Mesenchymal stem cell (in vitro differentiated cells and primary cell): ENCODE measurements around the gene TNNI2. TPM values are rescaled to one million over a fixed set of nuclear protein-coding genes. Genes with fewer than 3 reads are reported as not detected.

Experiments
- DNase-seq: peaks from one replicate; pipeline ENCODE4 v3.0.0-alpha.2; 2013
- H2AFZ ChIP-seq: one replicate; pipeline ENCODE4 v1.6.1; 2013; ENCODE audit warnings: low read depth, mild to moderate bottlenecking, control low read depth, inconsistent platforms, low read length, moderate library complexity
- H2AK5ac ChIP-seq: 2 replicates; pipeline ENCODE4 v1.6.1; 2013; ENCODE audit warnings: low read length, moderate library complexity, mild to moderate bottlenecking, inconsistent platforms; ENCODE audit not compliant: severe bottlenecking
- H2BK120ac ChIP-seq: one replicate; pipeline ENCODE4 v1.6.1; 2013; ENCODE audit warnings: low read depth, mild to moderate bottlenecking, inconsistent platforms, low read length, moderate library complexity
- H2BK12ac ChIP-seq, 2 experiments: one replicate each; pipeline ENCODE4 v1.6.1; 2013; ENCODE audit warnings: inconsistent platforms in 2 of 2, low read length in 2 of 2, mild to moderate bottlenecking in 2 of 2, moderate library complexity in 2 of 2, control low read depth in 1 of 2
- H2BK15ac ChIP-seq: one replicate; pipeline ENCODE4 v1.6.1; 2013; ENCODE audit warnings: mild to moderate bottlenecking, low read depth, inconsistent platforms; ENCODE audit not compliant: poor library complexity, severe bottlenecking
- H2BK5ac ChIP-seq: 2 replicates; pipeline ENCODE4 v1.6.1; 2013; ENCODE audit warnings: low read depth, mild to moderate bottlenecking, low read length, control low read depth, inconsistent platforms; ENCODE audit not compliant: poor library complexity, severe bottlenecking
- H3K14ac ChIP-seq, 2 experiments: one replicate each; pipeline ENCODE4 v1.6.1; 2013; ENCODE audit warnings: inconsistent platforms in 2 of 2, low read length in 2 of 2, control low read depth in 1 of 2, mild to moderate bottlenecking in 1 of 2, moderate library complexity in 1 of 2
- H3K18ac ChIP-seq, 2 experiments: one replicate each; pipeline ENCODE4 v1.6.1; 2013; ENCODE audit warnings: inconsistent platforms in 2 of 2, low read length in 2 of 2, control low read depth in 1 of 2, low read depth in 1 of 2, mild to moderate bottlenecking in 1 of 2
- H3K23ac ChIP-seq, 2 experiments: one replicate each; pipeline ENCODE4 v1.6.1; 2013; ENCODE audit warnings: inconsistent platforms in 2 of 2, low read length in 2 of 2, mild to moderate bottlenecking in 2 of 2, moderate library complexity in 2 of 2, control low read depth in 1 of 2
- H3K27ac ChIP-seq: 2 replicates; pipeline ENCODE4 v1.5.1; 2013; ENCODE audit warnings: mild to moderate bottlenecking, moderate library complexity, low read length, control low read depth, inconsistent platforms; ENCODE audit not compliant: poor library complexity, severe bottlenecking
- H3K27me3 ChIP-seq, 2 experiments: 2 replicates each; pipeline versions ENCODE4 v1.6.1 to v1.7.0; 2013; ENCODE audit warnings: low read length in 2 of 2, mild to moderate bottlenecking in 2 of 2, moderate library complexity in 2 of 2, control low read depth in 1 of 2, inconsistent platforms in 1 of 2; ENCODE audit not compliant: control insufficient read depth in 1 of 2, insufficient read depth in 1 of 2
- H3K36me3 ChIP-seq, 2 experiments: 2 replicates each; pipeline versions ENCODE4 v1.6.1 to v1.7.0; 2013; ENCODE audit warnings: low read length in 2 of 2, control low read depth in 1 of 2, inconsistent platforms in 1 of 2, low read depth in 1 of 2, mild to moderate bottlenecking in 1 of 2; ENCODE audit not compliant: insufficient read depth in 2 of 2, control insufficient read depth in 1 of 2
- H3K4ac ChIP-seq, 2 experiments: one replicate each; pipeline ENCODE4 v1.6.1; 2013; ENCODE audit warnings: inconsistent platforms in 2 of 2, low read length in 2 of 2, mild to moderate bottlenecking in 2 of 2, moderate library complexity in 2 of 2, control low read depth in 1 of 2, low read depth in 1 of 2
- H3K4me1 ChIP-seq: 2 replicates; pipeline ENCODE4 v1.6.1; 2013; ENCODE audit warnings: low read depth, low read length, control low read depth; ENCODE audit not compliant: control insufficient read depth, insufficient read depth
- H3K4me2 ChIP-seq: 2 replicates; pipeline ENCODE4 v1.6.1; 2013; ENCODE audit warnings: low read length, mild to moderate bottlenecking, inconsistent platforms; ENCODE audit not compliant: poor library complexity, severe bottlenecking
- H3K4me3 ChIP-seq, 2 experiments: 2 replicates each; pipeline versions ENCODE4 v1.5.1 to v1.7.0; 2013; ENCODE audit warnings: low read length in 2 of 2, mild to moderate bottlenecking in 2 of 2, control low read depth in 1 of 2, low read depth in 1 of 2; ENCODE audit not compliant: insufficient read depth in 1 of 2
- H3K79me1 ChIP-seq: replicated peaks from 2 replicates; pipeline ENCODE4 v1.6.1; 2013; ENCODE audit warnings: mild to moderate bottlenecking, control low read depth, low read length, inconsistent platforms; ENCODE audit not compliant: poor library complexity, severe bottlenecking
- H3K9ac ChIP-seq: 2 replicates; pipeline ENCODE4 v1.7.0; 2013; ENCODE audit warnings: mild to moderate bottlenecking, low read length, moderate library complexity
- H3K9me3 ChIP-seq: 2 replicates; pipeline ENCODE4 v1.7.0; 2013; ENCODE audit warnings: mild to moderate bottlenecking, low read length; ENCODE audit not compliant: control insufficient read depth
- H4K8ac ChIP-seq: one replicate; pipeline ENCODE4 v1.6.1; 2013; ENCODE audit warnings: inconsistent platforms, mild to moderate bottlenecking, low read length, moderate library complexity
- H4K91ac ChIP-seq: one replicate; pipeline ENCODE4 v1.6.1; 2013; ENCODE audit warnings: mild to moderate bottlenecking, low read length, inconsistent platforms
- WGBS: methylation state at CpG from one replicate; pipeline ENCODE4 v1.1.7; 2013; ENCODE audit warnings: mixed read lengths; 5-methylcytosine and 5-hydroxymethylcytosine counted together
- small RNA-seq: library from polyadenylated mRNA; stranded (forward); fragments of <200 nt; extraction: miRNeasy Mini kit (QIAGEN cat#:217004); gene quantifications from one replicate; pipeline ENCODE3, GENCODE V24; 2013; ENCODE audit warnings: low read depth

TNNI2 gene

DNA sequence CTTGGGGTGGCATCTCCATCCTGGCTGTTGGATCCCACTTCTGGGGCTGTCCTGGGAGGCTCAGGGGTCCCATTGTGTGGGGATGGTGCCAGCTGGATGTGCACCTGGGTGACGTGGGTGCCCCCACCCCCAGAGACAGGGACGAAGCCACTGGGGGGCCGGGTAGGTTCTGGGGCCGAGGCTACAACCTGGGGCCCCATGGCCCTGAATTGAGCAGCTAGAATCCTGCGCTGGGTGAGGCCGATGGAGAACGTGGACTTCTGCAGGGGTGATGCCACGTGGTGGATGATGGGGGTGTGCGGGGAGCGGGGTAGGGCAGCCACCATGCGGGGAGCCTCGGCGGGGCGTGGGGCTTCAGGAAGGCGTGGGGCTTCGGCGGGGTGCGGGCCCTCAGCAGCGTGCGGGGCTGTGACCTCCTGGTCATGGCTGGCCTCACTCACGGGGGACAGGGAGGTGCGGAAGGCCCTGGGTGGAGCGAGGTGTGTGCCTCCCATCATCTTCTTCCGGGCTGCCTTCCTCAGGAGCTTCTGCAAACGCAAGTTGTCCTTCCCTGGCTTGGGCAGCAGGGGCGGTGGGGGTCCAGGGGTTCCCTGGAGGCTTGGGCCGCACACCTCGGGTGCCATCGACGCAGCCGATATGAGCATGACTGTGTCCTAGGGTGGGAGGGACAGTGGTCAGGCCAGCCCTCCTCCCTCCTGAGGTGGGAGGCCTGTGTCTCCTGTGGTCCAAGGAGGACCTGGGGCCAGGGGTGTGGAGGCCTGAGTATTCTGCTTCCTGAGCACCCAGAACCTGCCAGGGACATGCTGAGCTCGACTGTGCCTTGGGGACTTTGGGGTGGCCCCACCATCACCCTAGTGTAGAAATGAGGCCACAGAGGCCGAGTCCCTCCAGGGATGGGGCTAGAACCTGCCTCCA lies 51.4 kb downstream of the TNNI2 start:
- Histone ChIP-seq H3K18ac (no peak overlapping the region), H3K4me1 (no peaks in the 10 kb centered on the region)

More for the DNA sequence above, 51.4 kb downstream of the TNNI2 start:
- Histone ChIP-seq H2BK120ac (no peak overlapping the region), H4K8ac (no peak overlapping the region), H4K91ac (no peak overlapping the region), H3K23ac (no peak overlapping the region), H3K4ac (no peak overlapping the region), H3K14ac (no peak overlapping the region), H2AFZ (no peak overlapping the region), H3K27ac (no peak overlapping the region), H3K4me3 (no peak overlapping the region), H3K4me2 (no peak overlapping the region), H3K27me3 (no peaks in the 10 kb centered on the region), H2AK5ac (no peak overlapping the region), H2BK5ac (no peak overlapping the region), H2BK15ac (no peak overlapping the region), H3K36me3 (peaks cover 7 to 45% of the 10 kb centered on the region in 2 experiments), H2BK12ac (no peak overlapping the region), H3K79me1 (no peaks in the 10 kb centered on the region), H3K9ac (no peak overlapping the region), H3K9me3 (no peaks in the 10 kb centered on the region)
- 92% methylated on average over 33 of the region's 33 CpGs for WGBS
- DNase-seq, result no peak

Small RNA genes lying within 50 kb of the gene (small RNA-seq; reads per million reads assigned to genes)
- not detected for gene AC051649.1
- gene MIR4298, result not detected
